BJ (cell line): Measurements from ENCODE around the gene MOGAT2. TPM values are rescaled to one million over a fixed set of nuclear protein-coding genes. Genes with fewer than 3 reads are reported as not detected.

Source experiments
- CTCF ChIA-PET: fragments of 350-600 bp; formaldehyde crosslinking; extraction: SDS; loops from one replicate; lab custom pipeline; 2021; ENCODE audit warnings: antibody characterized with exemption, inconsistent platforms; lab: Yijun Ruan, JAX
- POLR2A ChIA-PET: fragments of 300-600 bp; sonication (Branson Sonifier 250); formaldehyde crosslinking; extraction: SDS; loops from one replicate; lab custom pipeline; 2021; ENCODE audit warnings: antibody characterized with exemption; lab: Charles Lee
- DNase-seq: peaks from one replicate; pipeline ENCODE4 v3.0.0-alpha.2; 2011; ENCODE audit warnings: low read depth
- H3K27me3 ChIP-seq: 2 replicates; pipeline ENCODE4 v1.6.0; 2011; ENCODE audit warnings: low read length; ENCODE audit not compliant: control insufficient read depth, insufficient read depth
- H3K36me3 ChIP-seq: 2 replicates; pipeline ENCODE4 v1.5.1; 2011; ENCODE audit warnings: low read length; ENCODE audit not compliant: control insufficient read depth, insufficient read depth
- H3K4me3 ChIP-seq: 2 replicates; pipeline ENCODE4 v1.5.1; 2011; ENCODE audit warnings: low read depth, mild to moderate bottlenecking, control low read depth, low read length
- polyA plus RNA-seq: library from polyadenylated mRNA; depleted of rRNA; stranded (reverse); fragments of >200 nt; gene quantifications from 2 replicates; pipeline ENCODE4 v1.2.3, GENCODE V29; 2011
- TF ChIP-seq, protein P1 (sequence below): IDR thresholded peaks from 2 replicates; pipeline ENCODE4 v1.5.1; 2011; ENCODE audit warnings: low read depth, mild to moderate bottlenecking, control low read depth, inconsistent platforms, low read length, moderate library complexity; ENCODE audit not compliant: insufficient read depth

Gene MOGAT2
- polyA plus RNA-seq, 1 experiment, result not detected

DNA sequence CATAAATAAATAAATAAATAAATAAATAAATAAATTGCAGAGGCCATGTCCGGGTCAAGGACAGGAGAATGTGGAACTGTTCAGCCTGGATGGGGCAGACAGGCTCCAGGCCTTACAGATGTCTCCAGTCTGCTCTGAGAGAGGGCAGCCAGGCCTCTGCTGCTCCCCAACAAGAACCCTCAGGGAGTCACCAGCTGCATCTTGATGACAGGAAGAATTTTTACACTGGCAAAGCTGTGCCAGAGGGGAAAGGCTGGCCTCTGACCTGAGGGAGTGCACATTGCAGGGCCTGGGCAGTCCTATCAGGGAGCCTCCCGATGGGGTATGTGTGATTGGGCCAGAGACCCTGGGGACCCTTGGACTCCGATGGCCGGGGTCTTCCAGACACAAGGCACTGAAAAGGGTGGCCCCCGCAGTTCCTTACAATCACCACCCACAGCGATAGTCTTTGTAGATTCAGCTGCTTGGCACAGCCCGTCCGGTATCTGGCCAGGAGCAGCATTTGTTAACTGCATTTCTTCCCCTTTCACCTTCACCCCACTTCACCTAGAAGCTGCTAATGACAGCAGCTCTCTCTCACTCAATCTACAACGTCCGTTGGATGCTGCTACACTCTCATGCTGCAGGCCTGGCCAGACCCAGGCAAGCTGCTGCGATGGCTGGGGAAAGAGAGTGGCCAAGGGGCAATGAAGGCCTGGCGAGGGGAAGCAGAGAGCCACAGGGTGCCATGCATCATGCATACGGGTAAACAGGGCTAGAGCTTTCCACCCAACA is 8.1 kb downstream of the MOGAT2 start:
- POLR2A ChIA-PET, result no interaction called here
- Histone ChIP-seq H3K4me3 (no peak overlapping the region), H3K27me3 (peaks cover 2% of the 10 kb centered on the region), H3K36me3 (no peaks in the 10 kb centered on the region)
- TF ChIP-seq, protein P1, sequence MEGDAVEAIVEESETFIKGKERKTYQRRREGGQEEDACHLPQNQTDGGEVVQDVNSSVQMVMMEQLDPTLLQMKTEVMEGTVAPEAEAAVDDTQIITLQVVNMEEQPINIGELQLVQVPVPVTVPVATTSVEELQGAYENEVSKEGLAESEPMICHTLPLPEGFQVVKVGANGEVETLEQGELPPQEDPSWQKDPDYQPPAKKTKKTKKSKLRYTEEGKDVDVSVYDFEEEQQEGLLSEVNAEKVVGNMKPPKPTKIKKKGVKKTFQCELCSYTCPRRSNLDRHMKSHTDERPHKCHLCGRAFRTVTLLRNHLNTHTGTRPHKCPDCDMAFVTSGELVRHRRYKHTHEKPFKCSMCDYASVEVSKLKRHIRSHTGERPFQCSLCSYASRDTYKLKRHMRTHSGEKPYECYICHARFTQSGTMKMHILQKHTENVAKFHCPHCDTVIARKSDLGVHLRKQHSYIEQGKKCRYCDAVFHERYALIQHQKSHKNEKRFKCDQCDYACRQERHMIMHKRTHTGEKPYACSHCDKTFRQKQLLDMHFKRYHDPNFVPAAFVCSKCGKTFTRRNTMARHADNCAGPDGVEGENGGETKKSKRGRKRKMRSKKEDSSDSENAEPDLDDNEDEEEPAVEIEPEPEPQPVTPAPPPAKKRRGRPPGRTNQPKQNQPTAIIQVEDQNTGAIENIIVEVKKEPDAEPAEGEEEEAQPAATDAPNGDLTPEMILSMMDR, result no peak
- CTCF ChIA-PET, result interaction anchor here (0.5 to 1.5 kb wide), 3 partner anchors 19 to 147 kb away, joined by 3 read pairs; no protein-coding TSS in a partner anchor
- no peak for DNase-seq

DNA sequence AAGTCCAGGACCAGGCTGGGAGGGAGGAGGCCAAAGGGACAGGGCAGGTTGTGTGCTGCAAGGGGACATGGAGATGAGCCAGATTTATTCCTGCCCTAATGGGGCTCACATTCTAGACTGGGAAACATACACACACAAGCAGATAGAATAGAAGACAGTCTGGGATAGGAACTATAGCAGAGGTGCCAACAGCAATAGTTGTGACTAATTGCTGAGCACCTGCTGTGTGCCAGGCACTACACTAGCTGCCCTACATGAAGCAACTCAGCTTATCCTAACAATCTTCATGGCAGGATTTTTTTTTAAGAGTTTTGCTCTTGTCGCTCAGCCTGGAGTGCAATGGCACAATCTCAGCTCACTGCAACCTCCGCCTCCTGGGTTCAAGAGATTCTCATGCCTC is 11.4 kb downstream of the MOGAT2 start:
- no peak overlapping the region for H3K4me3 ChIP-seq
- ChIA-PET POLR2A (no interaction called here), CTCF (interaction anchor here (0.6 to 1.3 kb wide), 4 partner anchors 23 to 145 kb away, joined by 3 to 4 read pairs (median 3); no protein-coding TSS in a partner anchor)
- H3K27me3 ChIP-seq, result peaks cover 7% of the 10 kb centered on the region
- H3K36me3 ChIP-seq, result no peaks in the 10 kb centered on the region
- no peak for DNase-seq
- TF ChIP-seq, protein P1, result no peak

DNA sequence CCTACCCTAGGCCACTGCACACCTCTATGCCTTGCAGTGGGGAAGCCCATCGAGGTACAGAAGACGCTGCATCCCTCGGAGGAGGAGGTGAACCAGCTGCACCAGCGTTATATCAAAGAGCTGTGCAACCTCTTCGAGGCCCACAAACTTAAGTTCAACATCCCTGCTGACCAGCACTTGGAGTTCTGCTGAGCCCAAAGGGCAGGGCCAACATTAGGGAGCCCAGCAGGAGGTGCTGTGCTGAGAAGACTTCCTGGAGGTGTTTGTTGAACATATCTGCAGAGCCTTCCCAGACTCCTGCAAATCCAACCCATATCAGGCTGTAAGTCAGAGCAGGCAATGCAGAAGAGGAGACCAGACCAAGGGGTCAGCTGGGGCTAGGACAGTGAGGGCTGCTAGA is 13.5 kb downstream of the MOGAT2 start:
- ChIA-PET POLR2A (no interaction called here), CTCF (interaction anchor here (2.2 kb wide), 1 partner anchor 8 kb away, joined by 9 read pairs; no protein-coding TSS in a partner anchor)
- TF ChIP-seq, protein P1, result no peak
- DNase-seq, result no peak
- H3K27me3 ChIP-seq, result peaks cover 8% of the 10 kb centered on the region
- H3K36me3 ChIP-seq, result no peaks in the 10 kb centered on the region
- H3K4me3 ChIP-seq, result no peak overlapping the region

DNA sequence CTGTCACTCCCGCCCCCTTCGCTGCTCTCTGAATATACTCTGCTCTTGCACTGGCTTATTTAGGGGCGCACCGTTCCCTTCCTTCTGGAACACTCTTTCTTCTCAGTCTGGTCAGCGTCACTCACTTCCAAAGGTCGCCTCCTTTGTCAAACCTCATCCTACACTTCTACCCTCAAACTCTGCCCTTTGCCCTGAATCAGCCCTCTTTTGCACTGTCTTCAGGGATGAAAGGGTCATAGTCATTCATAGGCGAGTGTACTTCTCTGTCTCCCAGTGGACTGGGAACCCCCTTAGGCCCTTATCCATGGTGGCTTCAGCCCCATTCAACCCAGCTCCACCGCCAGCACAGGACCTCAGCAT is 15.4 kb downstream of the MOGAT2 start:
- H3K36me3 ChIP-seq, result no peaks in the 10 kb centered on the region
- TF ChIP-seq, protein P1, result no peak
- no peak for DNase-seq
- H3K27me3 ChIP-seq, result peaks cover 11% of the 10 kb centered on the region
- CTCF ChIA-PET, result interaction anchor here (2.2 kb wide), 1 partner anchor 10 kb away, joined by 9 read pairs; no protein-coding TSS in a partner anchor
- POLR2A ChIA-PET, result no interaction called here
- H3K4me3 ChIP-seq, result no peak overlapping the region

DNA sequence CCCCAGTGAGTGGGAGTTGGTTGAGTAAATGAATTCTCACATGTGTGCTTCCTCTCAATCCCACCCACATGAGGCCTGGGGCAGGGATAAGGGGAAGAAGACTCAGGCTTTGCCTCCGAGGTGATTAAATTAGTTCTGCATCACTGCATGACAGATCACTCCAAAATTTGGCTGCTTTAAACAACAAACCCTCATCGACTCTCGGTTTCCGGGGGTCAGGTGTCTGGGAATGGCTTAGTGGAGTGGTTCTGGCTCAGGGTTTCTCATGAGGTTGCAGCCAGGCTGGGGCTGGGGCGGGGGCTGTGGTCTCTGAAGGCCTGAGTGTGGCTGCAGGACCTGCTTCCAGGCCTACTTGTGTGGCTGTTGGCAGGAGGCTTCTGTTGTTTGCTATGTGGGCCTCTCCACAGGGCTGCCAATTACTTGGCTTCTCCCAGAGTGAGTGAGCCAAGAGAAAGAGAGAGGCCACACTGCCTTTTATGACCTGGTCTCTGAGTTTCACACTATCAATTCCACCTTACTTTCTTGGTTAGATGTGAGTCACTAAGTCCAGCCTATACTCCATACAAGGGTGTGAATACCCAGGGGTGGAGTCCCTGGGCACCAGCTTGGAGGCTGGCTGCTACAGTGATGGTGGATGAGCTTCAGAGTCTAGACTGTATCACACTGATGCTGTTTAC is 15.9 kb downstream of the MOGAT2 start:
- DNase-seq, result no peak
- ChIA-PET CTCF (interaction anchor here (1.0 to 2.2 kb wide), 2 partner anchors 11 to 28 kb away, joined by 3 to 9 read pairs; no protein-coding TSS in a partner anchor), POLR2A (interaction anchor here (0.5 kb wide), 1 partner anchor 115 kb away, joined by 3 read pairs; no protein-coding TSS in a partner anchor)

More for the DNA sequence above, 15.9 kb downstream of the MOGAT2 start:
- H3K4me3 ChIP-seq, result no peak overlapping the region
- peaks cover 9% of the 10 kb centered on the region for H3K27me3 ChIP-seq
- TF ChIP-seq, protein P1, result no peak
- no peaks in the 10 kb centered on the region for H3K36me3 ChIP-seq
